Ascending aorta (tissue), 2 donors: ENCODE measurements around the gene ETV5. TPM values are rescaled to one million over a fixed set of nuclear protein-coding genes. Genes with fewer than 3 reads are reported as not detected.

ENCODE experiments used
- DNase-seq, 2 donors: peaks; one replicate each; pipeline ENCODE4 v3.0.0-alpha.2; 2019; ENCODE audit warnings: low spot score in 2 of 2
- H3K27ac ChIP-seq, 2 donors: fragments of 200-600 bp; sonication (generic); one replicate each; pipeline ENCODE4 v1.5.1; 2016 to 2017; ENCODE audit warnings: mild to moderate bottlenecking in 1 of 2
- H3K27me3 ChIP-seq: fragments of 200-600 bp; sonication (generic); one replicate; pipeline ENCODE4 v1.5.1; 2017
- H3K36me3 ChIP-seq, 2 donors: fragments of 200-600 bp; sonication (generic); one replicate each; pipeline ENCODE4 v1.5.1; 2016
- H3K4me1 ChIP-seq, 2 donors: fragments of 200-600 bp; sonication (generic); one replicate each; pipeline ENCODE4 v1.5.1; 2016 to 2017; ENCODE audit warnings: mild to moderate bottlenecking in 1 of 2
- H3K4me3 ChIP-seq, 2 donors: fragments of 200-600 bp; sonication (generic); one replicate each; pipeline ENCODE4 v1.5.1; 2016 to 2017; ENCODE audit warnings: mild to moderate bottlenecking in 1 of 2
- H3K9me3 ChIP-seq, 2 donors: fragments of 200-600 bp; sonication (generic); one replicate each; pipeline ENCODE4 v1.5.1; 2016
- intact Hi-C: fragments of 100-400 bp; cut with DNase I; formaldehyde crosslinking; loops from one replicate; pipeline ENCODE4 v1.15.1; 2023
- total RNA-seq: library from RNA; depleted of rRNA; stranded (reverse); fragments of >200 nt; gene quantifications from one replicate; pipeline ENCODE4 v1.1.0, GENCODE V29; 2016
- TF ChIP-seq, protein P1 (sequence below), 3 experiments: fragments of 200-600 bp in 2 of 3; fragments of 450-650 bp in 1 of 3; sonication (generic) in 2 of 3; IDR thresholded peaks; one replicate each; pipeline ENCODE4 v1.5.1; 2016 to 2019; ENCODE audit warnings: antibody characterized with exemption in 3 of 3, mild to moderate bottlenecking in 1 of 3, moderate library complexity in 1 of 3

Gene ETV5
- total RNA-seq, 1 donor from 2014 or later: 15.8 TPM

DNA sequence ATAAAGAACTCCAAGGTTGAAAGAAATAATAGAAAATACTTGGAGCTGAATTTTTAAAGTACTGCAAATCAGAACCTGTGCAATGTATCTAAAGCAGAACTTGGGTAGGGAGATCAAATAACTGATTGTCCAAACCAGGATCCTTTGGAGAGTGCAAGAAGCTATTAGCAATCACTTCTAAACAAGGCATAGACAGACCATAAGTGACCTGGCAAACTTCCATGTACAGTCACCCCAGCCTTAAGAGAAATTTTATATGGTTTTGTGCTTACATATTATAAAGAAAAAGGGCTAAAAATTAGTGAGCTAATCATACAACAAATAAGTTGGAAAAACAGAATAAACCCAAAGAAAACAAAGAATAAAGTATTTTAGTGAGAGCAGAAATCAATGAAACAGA, 35.2 kb downstream of the ETV5 start:
- H3K36me3 ChIP-seq: no peaks in the 10 kb centered on the region
- H3K27me3 ChIP-seq: no peaks in the 10 kb centered on the region
- intact Hi-C loops: no loop called here

DNA sequence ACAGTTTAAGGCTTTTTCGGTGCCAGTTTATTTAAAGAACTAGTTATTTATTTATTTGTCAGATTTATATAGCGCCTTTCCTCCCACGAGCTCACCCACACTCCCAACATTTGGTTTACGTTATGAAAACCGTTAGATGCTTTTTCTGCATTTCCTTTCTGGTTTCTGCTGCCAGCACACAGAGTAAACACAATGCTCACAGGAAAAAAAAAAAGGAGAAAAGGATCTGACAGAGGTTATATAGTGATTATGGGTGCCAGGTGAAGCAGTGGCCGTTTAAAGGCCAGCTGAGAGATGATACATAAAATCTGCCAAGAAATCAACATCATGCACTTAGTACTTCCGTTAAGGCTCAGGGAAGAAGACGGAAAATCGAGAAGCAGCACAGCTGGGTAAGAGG, 37.9 kb downstream of the ETV5 start:
- Histone ChIP-seq H3K27ac (no peak overlapping the region), H3K4me3 (no peak overlapping the region), H3K4me1 (no peaks in the 10 kb centered on the region), H3K27me3 (no peaks in the 10 kb centered on the region), H3K9me3 (no peaks in the 10 kb centered on the region), H3K36me3 (no peaks in the 10 kb centered on the region)
- no peak for DNase-seq
- intact Hi-C loops: no loop called here
- TF ChIP-seq, protein P1, sequence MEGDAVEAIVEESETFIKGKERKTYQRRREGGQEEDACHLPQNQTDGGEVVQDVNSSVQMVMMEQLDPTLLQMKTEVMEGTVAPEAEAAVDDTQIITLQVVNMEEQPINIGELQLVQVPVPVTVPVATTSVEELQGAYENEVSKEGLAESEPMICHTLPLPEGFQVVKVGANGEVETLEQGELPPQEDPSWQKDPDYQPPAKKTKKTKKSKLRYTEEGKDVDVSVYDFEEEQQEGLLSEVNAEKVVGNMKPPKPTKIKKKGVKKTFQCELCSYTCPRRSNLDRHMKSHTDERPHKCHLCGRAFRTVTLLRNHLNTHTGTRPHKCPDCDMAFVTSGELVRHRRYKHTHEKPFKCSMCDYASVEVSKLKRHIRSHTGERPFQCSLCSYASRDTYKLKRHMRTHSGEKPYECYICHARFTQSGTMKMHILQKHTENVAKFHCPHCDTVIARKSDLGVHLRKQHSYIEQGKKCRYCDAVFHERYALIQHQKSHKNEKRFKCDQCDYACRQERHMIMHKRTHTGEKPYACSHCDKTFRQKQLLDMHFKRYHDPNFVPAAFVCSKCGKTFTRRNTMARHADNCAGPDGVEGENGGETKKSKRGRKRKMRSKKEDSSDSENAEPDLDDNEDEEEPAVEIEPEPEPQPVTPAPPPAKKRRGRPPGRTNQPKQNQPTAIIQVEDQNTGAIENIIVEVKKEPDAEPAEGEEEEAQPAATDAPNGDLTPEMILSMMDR (IDR thresholded peaks at IDR 0.05): no peak

More for the DNA sequence above, 35.2 kb downstream of the ETV5 start:
- no peaks in the 10 kb centered on the region for H3K9me3 ChIP-seq
- TF ChIP-seq, protein P1 (IDR thresholded peaks at IDR 0.05): no peak
- no peaks in the 10 kb centered on the region for H3K4me1 ChIP-seq
- no peak overlapping the region for H3K4me3 ChIP-seq
- H3K27ac ChIP-seq: no peak overlapping the region
- DNase-seq: no peak

DNA sequence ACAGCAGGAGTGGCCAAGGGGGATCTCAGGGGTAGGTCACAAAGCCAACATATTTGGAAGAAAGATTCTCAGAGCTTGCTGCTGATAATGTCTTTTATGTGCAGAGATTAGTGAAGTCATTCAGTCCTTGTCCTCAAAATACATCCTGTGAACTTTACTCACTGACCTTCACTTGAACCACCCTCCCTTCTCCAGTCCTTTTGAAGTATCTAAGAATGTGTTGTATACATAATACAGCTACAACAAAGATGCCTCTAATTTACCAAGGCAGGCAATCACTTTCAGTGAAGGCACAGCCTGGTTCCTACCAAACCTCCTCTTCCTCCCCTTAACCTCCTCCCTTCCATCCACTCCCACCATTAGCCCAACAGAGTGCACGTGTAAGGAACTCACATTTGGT, 38.3 kb downstream of the ETV5 start:
- no peaks in the 10 kb centered on the region for H3K4me1 ChIP-seq
- no peak overlapping the region for H3K27ac ChIP-seq
- intact Hi-C loops: no loop called here
- TF ChIP-seq, protein P1 (IDR thresholded peaks at IDR 0.05): no peak
- no peaks in the 10 kb centered on the region for H3K27me3 ChIP-seq
- no peaks in the 10 kb centered on the region for H3K9me3 ChIP-seq
- H3K4me3 ChIP-seq: no peak overlapping the region
- no peak for DNase-seq
- H3K36me3 ChIP-seq: peaks cover 3% of the 10 kb centered on the region in 2 donors

DNA sequence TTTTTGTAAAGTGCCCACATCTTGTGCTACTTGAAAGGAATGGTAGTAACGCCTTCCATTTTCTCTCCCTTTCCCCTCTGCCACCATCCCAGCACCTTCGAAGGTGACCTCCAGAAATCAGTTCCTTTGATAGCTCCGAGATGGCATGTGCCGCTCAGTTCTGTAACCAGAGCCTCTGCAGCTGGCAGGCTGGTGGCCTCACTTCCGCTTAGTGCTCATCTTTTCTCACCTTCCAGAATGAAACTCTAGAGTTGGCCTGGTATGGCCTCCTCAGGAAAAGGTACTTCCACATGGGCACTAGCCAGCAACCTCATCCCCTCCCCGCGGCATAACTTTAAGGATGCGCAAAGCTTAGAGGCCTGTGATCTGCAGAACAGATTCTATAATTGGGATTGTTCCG, 38.8 kb downstream of the ETV5 start:
- no peak for DNase-seq
- H3K27me3 ChIP-seq: no peaks in the 10 kb centered on the region
- TF ChIP-seq, protein P1 (IDR thresholded peaks at IDR 0.05): no peak
- H3K36me3 ChIP-seq: peaks cover 7% of the 10 kb centered on the region in 2 donors
- no peak overlapping the region for H3K27ac ChIP-seq
- no peaks in the 10 kb centered on the region for H3K4me1 ChIP-seq
- no peak overlapping the region for H3K4me3 ChIP-seq
- H3K9me3 ChIP-seq: no peaks in the 10 kb centered on the region
- intact Hi-C loops: no loop called here

DNA sequence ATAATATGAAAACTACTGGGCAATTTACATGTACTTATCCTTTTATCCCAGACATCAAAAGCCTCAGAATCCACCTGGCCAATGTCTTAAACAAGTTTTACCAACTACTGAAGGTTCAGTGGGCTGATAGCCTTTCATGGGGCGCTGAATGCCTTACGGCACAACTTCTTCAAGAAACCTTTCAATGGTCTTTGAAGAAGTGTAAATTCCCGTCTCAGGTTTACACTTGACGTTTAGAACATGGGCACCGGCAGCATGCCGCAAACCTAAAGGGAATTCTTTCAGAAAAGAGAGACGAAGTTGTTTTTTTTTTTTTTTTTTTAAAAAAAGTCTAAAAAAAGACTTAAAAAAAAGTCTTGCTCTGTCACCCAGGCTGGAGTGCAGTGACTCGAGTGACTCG, 39.7 kb downstream of the ETV5 start:
- peaks cover 8 to 14% of the 10 kb centered on the region in 2 donors for H3K36me3 ChIP-seq
- H3K4me1 ChIP-seq: no peaks in the 10 kb centered on the region
- no peak overlapping the region for H3K27ac ChIP-seq
- no peak overlapping the region for H3K4me3 ChIP-seq
- intact Hi-C loops: no loop called here
- TF ChIP-seq, protein P1 (IDR thresholded peaks at IDR 0.05): no peak
- DNase-seq: no peak
- no peaks in the 10 kb centered on the region for H3K9me3 ChIP-seq
- H3K27me3 ChIP-seq: no peaks in the 10 kb centered on the region

DNA sequence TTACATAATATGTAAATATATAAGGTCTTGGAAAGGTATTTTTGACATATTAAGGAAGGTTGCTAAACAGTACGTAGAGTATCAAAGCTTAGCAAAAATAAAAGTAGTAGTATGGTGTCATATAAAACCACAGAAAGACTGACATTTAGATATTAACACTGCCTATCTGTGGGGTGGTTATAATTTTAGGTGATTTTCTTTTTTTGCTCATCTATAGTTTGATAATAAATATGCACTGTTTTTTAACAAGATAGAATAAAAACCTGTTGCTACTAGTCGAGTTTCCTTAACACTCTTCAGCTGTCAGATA, 40.7 kb downstream of the ETV5 start:
- H3K27ac ChIP-seq: no peak overlapping the region
- H3K9me3 ChIP-seq: no peaks in the 10 kb centered on the region
- no peaks in the 10 kb centered on the region for H3K27me3 ChIP-seq
- H3K4me1 ChIP-seq: no peaks in the 10 kb centered on the region
- no peak overlapping the region for H3K4me3 ChIP-seq
- DNase-seq: no peak
- H3K36me3 ChIP-seq: peaks cover 8 to 14% of the 10 kb centered on the region in 2 donors
- intact Hi-C loops: no loop called here
- TF ChIP-seq, protein P1 (IDR thresholded peaks at IDR 0.05): no peak
